GM20000 (cell line): Measurements from ENCODE around the gene HKDC1.

Experiments used
- DNase-seq: peaks from one replicate; pipeline ENCODE4 v3.0.0; 2012; ENCODE audit warnings: low spot score
- CTCF ChIP-seq: IDR thresholded peaks from 2 replicates; pipeline ENCODE4 v1.5.1; 2012; ENCODE audit warnings: mild to moderate bottlenecking, control low read depth; ENCODE audit errors: extremely low read depth, missing control alignments

The HKDC1 gene

GRCh38 chr10:69211104-69211503, 9.0 kb upstream of the HKDC1 start:
- no peak for DNase-seq
- TF ChIP-seq CTCF = no peak

- TF ChIP-seq CTCF = no peak
- DNase-seq = no peak
Measured at GRCh38 chr10:69211524-69211923, 8.6 kb upstream of the HKDC1 start.

DNA sequence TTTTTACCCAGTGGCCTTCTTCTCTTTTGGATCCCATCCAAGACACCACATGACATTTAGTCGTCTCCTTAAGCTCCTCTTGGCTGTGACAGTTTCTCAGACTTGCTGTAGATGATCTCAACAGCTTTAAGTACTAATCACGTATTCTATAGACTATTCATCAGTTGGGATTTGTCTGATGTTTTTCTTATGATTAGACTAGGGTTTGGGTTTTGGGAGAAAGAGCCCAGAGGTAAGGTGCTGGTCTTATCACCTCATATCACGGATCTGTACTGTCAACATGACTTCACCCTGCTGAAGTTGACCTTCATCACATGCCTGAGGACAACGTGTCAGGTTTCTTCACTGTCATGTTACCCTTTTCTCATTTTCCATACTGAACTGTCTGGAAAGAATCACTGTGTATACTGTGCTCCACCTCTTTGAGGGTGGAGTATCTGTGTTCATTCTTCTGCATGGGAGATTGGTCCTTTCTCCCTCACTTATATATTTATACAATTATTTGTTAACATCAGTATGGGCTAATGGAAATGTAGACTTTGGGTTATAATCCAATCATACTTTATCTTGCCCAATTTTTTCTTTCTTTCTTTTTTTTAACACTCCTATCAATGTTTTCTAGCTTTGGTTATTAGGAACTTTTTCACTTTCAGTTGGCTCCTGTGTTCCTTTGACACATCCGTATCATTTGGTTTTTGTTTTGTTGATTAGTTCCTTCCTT, 6.4 kb upstream of the HKDC1 start:
- no peak for TF ChIP-seq CTCF
- DNase-seq = no peak

GRCh38 chr10:69214666-69215131, 5.4 kb upstream of the HKDC1 start:
- DNase-seq = no peak

GRCh38 chr10:69215405-69216171, 4.5 kb upstream of the HKDC1 start:
- no peak for TF ChIP-seq CTCF
- no peak for DNase-seq

More at GRCh38 chr10:69214666-69215131, 5.4 kb upstream of the HKDC1 start:
- TF ChIP-seq CTCF = no peak

DNA sequence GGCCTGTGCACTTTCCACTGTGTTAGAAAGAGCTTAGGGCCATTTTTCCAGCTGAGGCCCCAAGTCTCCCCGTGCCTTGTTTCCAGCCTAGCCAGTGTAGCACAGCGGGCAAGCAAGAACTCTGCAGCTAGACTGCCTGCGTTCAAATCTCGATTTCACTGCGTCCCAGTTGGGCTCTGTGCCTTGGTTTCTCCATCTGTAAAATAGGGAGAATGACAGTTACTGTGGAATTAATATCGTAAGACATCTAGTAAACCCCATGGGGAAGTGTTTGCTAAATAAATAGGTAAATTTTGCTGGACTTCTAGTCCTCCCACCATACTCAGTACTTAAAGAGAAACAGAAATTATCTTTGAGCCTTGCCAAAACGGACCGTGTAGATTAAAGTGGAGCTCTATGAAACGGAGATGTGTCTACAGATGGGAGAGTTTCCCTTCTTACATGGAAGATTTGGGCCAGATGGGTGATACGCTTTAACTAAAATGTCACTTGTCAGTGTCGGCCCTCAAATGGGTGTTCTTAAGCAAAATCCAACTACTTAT, 3.5 kb upstream of the HKDC1 start:
- no peak for TF ChIP-seq CTCF
- no peak for DNase-seq
